Stimulated activated CD4-positive, alpha-beta T cell treated with anti-CD3 and anti-CD28 coated beads, Interleukin-12 subunit alpha, Interleukin-12 subunit beta, amount 100 ng/mL, for 24 hours (primary cell): Measurements from ENCODE around the gene EGFL7.
A peak's percentile ranks its signal among the peaks of the same experiment; 100 is the strongest.
"Not testable (repeated sequence)": the region's sequence is repeated elsewhere in the genome, so short reads cannot be mapped to it uniquely, and the experiment has no call there.

ENCODE experiments used
- DNase-seq, 2 experiments: peaks; one replicate each; pipeline ENCODE4 v3.0.0-alpha.2; 2020; ENCODE audit warnings: low read depth in 2 of 2

EGFL7 gene

GRCh38 chr9:136697146-136697820 is 34.6 kb downstream of the EGFL7 start:
- DNase-seq: no peak

DNA sequence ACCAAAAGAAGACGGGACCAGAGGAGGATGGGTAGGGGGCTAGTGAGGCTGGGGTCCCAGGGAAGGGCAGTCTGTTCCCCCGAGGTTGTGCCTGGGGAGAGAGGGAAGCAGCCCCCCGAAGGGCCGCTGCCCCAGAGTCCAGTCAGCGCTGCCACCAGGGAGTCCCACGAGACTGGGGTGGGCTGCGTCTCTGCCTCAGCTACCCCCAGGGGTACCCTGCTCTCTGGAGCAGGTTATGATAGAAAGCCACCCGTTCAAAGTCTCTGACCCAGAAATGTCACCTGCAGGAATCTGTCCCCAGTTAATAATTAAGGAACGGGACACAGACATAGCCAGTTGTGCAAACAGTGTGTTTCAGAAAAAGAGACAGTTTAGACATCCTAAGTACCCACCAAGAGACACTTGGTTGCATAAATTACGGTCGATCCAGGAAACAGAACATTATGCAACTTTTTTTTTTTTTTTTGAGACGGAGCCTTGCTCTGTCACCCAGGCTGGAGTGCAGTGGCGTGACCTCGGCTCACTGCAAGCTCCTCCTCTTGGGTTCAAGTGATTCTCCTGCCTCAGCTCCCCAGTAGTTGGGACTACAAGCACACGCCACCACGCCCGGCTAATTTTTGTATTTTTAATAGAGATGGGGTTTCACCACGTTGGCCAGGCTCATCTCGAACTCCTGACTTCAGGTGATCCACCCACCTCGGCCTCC is 35.3 kb downstream of the EGFL7 start:
- no peak for DNase-seq

GRCh38 chr9:136698635-136699246 is 36.0 kb downstream of the EGFL7 start:
- no peak for DNase-seq

- DNase-seq: no peak
Observed at GRCh38 chr9:136700304-136700703, 37.6 kb downstream of the EGFL7 start.

- DNase-seq: peak; percentile 62 to 64
Observed at GRCh38 chr9:136700959-136701667, 38.4 kb downstream of the EGFL7 start.

GRCh38 chr9:136701668-136702053 is 38.9 kb downstream of the EGFL7 start:
- DNase-seq: no peak

- DNase-seq: no peak
Observed at GRCh38 chr9:136703276-136703860, 40.7 kb downstream of the EGFL7 start.

- DNase-seq: not testable (repeated sequence)
Observed at GRCh38 chr9:136704741-136705140, 42.0 kb downstream of the EGFL7 start.

DNA sequence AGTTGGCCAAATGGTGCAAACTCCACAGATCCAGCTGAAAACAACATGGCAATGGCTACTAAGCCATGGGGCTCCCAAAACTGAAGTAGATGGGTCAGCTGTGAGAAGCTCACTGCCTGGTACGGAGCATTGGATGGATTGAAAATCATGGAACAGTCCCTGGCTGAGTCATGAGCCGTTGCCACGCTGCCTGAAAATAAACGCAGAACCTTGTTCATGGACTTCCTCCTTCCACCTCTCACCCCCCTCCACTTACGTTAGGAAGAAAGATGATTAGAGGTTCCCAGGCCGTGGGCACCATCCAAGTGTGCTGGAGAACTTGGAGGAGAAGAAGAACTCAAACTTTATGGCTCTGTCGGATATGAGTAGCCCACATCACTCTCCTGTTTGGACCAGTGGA is 42.8 kb downstream of the EGFL7 start:
- DNase-seq: no peak

DNA sequence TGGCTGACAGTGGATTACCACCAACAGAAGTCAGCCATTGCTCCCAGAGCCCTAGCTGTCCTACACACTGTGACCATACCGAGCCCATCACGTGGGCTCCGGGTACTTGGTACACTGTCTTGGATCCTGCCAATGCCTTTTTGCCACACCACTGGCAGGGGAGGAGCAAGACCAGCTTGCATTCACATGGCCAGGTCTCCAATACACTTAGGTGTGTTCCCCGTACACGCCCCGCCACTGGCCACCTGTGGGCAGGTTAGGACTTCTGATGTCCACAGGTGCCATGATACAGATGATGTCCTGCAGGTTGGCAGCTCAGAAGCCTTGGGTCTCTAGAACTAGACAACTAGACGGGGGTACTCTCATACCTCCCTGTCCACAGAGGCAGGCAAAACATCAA is 44.3 kb downstream of the EGFL7 start:
- DNase-seq: no peak

DNA sequence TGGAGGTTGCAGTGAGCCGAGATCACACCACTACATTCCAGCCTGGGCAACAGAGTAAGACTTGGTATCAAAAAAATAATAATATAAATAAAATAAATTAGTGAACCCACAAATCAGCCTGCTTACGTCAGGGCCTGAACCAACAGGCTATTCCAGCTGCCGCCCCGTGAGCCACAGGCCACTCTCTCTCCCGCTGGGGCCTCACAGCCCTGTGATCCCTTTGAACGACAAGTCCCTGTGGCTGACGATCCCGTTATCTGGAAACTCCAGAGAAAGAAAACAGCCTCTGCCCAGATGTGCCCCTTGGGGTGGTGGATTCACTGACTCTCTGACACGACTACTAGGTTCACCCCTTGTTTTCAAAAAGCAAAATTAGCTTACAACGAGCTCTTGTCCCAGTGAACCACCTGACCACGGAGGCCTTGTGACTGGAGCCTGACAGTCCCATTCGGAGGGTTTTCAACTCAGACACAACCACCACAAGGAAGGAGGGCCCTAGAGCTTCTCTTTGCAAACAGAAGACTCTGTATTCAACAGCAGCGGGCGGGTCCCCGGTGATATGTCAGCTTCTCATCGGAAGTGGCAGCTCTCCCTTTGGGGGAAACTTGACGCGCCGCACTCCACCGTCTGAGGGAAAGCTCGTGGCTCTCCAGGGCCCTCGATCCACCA is 45.3 kb downstream of the EGFL7 start:
- no peak for DNase-seq

DNA sequence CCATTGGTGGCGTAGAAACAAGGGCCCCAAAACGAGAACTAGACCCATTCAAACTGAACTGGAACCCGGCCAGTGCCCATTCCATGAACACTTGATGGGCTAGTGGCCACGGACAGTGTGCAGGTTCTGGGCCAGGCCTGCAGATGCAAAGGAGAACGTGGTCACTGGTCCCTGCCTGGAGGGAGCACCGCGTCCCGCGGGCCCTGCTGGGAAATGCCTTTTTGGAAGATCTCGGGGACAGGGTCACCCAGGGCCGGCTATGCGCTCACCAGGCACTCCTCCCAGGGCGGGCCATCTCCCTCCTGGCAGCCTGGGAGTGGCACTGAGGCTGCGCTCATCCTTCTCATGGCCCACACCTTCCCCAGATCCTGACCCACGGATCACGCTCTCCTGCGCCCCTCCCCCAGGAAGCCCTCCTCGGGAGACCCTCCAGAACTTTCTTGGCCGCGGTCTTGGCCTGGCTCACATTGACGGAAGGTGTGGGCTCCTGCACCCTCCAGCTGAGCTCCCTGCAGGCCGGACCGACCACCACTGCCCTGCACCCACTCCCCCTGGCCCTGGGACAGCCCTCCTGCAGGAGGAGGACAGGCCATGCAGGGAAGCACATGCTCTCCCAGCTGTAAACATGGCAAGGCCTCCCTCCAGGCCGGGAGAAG is 46.9 kb downstream of the EGFL7 start:
- DNase-seq: no peak

GRCh38 chr9:136710543-136710942 is 47.8 kb downstream of the EGFL7 start:
- no peak for DNase-seq

DNA sequence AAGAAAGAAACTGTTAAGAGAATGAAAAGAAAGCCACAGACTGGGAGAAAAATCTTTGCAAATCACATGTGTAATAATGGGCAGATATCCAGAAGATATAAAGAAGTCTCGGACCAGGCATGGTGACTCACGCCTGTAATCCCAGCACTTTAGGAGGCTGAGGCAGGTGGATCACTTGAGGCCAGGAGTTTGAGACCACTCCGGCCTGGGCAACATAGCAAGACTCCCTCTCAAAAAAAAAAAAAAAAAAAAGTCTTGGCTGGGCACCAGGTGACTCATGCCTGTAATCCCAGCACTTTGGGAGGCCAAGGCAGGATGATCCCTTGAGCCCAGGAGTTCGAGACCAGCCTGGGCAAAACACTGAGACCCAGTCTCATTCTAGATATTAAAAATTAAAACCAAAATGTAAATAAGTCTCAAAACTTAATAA is 48.5 kb downstream of the EGFL7 start:
- not testable (repeated sequence) for DNase-seq

DNA sequence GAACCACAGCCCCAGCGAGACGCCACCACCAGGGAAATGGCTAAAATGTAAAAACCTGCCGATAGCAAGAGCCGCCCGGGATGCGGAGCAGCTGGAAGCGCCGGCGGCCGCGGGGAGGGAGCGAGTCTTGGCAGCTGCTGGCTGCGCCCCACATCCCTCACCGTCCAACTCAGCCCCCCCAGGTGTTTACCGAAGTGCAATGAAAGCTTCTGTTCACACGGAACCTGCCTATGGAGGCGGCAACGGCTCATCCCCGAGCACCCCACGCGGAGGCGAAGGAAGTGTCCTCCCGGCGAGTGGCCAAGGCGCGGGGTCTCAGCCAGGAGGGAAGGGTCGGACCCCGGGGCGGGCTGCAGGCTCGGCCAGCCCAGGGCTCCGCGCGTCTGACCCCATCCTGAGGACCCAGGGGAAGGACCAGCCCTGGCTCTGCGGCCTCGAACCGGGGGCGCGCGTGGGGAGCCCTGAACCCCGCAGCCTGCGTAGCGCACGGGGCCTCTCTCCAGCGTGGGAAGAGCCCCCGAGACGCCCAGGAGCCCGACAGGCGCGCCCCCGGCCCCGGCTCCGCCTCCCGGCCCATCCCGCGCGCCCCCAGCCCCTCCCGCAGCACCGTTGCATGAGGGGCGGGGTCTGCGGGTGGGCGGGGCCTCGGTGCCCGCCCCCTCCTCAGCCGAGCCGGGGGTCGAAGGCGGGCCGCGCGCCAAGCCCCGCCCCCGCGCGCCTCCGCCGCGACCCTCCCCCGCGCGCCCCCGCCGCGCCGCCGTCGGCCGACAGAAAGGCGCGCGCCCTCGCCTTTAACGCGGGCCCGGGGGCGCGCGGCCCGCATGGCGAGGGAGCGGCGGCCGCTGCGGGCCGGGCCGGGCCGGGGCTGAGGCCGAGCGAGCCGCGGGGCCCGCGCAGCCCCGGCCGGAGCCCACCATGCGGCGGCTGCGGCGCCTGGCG is 49.3 kb downstream of the EGFL7 start, which contains the start of gene DIPK1B:
Gene DIPK1B, plus strand, starts transcription at position 822 of the 939 bp plus-strand sequence. Its CDS starts 94 bp downstream, at position 916.
- DNase-seq: no peak

GRCh38 chr9:136712690-136713544 is 50.2 kb downstream of the EGFL7 start:
- DNase-seq: no peak

GRCh38 chr9:136713550-136713949 is 50.8 kb downstream of the EGFL7 start:
- DNase-seq: no peak

GRCh38 chr9:136714096-136714892 is 51.6 kb downstream of the EGFL7 start:
- DNase-seq: no peak
